Immature natural killer cell (primary cell): ENCODE measurements around the gene PDE3A. TPM values are rescaled to one million over a fixed set of nuclear protein-coding genes. Genes with fewer than 3 reads are reported as not detected.

Experiments
- DNase-seq, 3 donors: peaks; one replicate each; pipeline ENCODE4 v3.0.0; 2022; ENCODE audit warnings: mixed read lengths in 1 of 3
- H3K27ac Mint-ChIP-seq, 6 donors: one replicate each; pipeline ENCODE4 v1.8.0; 2020; ENCODE audit warnings: mixed read lengths in 6 of 6, mild to moderate bottlenecking in 5 of 6, inconsistent platforms in 4 of 6, moderate library complexity in 3 of 6
- H3K27me3 Mint-ChIP-seq, 3 donors: one replicate each; pipeline ENCODE4 v1.8.0; 2020 to 2021; ENCODE audit warnings: low read depth in 3 of 3, mild to moderate bottlenecking in 3 of 3, mixed read lengths in 3 of 3, moderate library complexity in 3 of 3, inconsistent platforms in 1 of 3
- H3K36me3 Mint-ChIP-seq, 3 donors: one replicate each; pipeline ENCODE4 v1.8.0; 2020; ENCODE audit warnings: mixed read lengths in 3 of 3, inconsistent platforms in 2 of 3, mild to moderate bottlenecking in 2 of 3
- H3K4me1 Mint-ChIP-seq, 2 donors: one replicate each; pipeline ENCODE4 v1.8.0; 2020; ENCODE audit warnings: inconsistent platforms in 2 of 2, mild to moderate bottlenecking in 2 of 2, mixed read lengths in 2 of 2, moderate library complexity in 1 of 2
- H3K4me3 Mint-ChIP-seq, 5 donors: one replicate each; pipeline ENCODE4 v1.8.0; 2020; ENCODE audit warnings: mild to moderate bottlenecking in 5 of 5, mixed read lengths in 5 of 5, inconsistent platforms in 3 of 5, moderate library complexity in 3 of 5
- H3K9me3 Mint-ChIP-seq, 6 donors: one replicate each; pipeline ENCODE4 v1.8.0; 2020; ENCODE audit warnings: mild to moderate bottlenecking in 6 of 6, mixed read lengths in 6 of 6, inconsistent platforms in 4 of 6, moderate library complexity in 3 of 6
- polyA plus RNA-seq, 3 donors: library from polyadenylated mRNA; unstranded; fragments of 300-500 nt; fragmentation: Illumina TruSeq; gene quantifications; one replicate each; pipeline ENCODE4 v1.2.3, GENCODE V29; 2021

Gene PDE3A
- polyA plus RNA-seq, 3 donors from 2014 or later, result 0.08 TPM; not detected in 2

DNA sequence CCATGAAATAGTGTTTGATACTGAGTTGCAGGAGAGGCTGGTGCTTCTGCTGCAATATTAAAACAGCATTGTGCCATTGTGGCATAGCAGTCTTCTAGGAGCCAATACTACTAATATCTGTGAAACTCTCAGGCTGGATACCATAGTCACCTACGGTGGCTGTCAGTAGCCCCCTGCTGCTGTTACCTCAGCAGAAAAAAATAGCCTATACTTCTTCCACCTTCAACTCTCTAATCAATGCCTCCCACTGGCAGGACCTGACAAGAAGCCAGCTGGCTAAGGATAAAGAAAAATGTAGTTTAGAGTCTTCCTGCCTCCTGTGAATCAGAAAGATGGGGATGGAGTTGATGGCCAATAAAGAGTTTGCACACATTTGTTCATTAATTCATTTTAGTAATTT, 91.6 kb downstream of the PDE3A start:
- Mint-ChIP-seq H3K36me3 (no peaks in the 10 kb centered on the region), H3K9me3 (no peaks in the 10 kb centered on the region), H3K27ac (no peak overlapping the region), H3K4me3 (no peak overlapping the region), H3K4me1 (no peaks in the 10 kb centered on the region), H3K27me3 (peaks cover 0 to 2% (median 0%) of the 10 kb centered on the region in 3 donors)
- no peak for DNase-seq

DNA sequence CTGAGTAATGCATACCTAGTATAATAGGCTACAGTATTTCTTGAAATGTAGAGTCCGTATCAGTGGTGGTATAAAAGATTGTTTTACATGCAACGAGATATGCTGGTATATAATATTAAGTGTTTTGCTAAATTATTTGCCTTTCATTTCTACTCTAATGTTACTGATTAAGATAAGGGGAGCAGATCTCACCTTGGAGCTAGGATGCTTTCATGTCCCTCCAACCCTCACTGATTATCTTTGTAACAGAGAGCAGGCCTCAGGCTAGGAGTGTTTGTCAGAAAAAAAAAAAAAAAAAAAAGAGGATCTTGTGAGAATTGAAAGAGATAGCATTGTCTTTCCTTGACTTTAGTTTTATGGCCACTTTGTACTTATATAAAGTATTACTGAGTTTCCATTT, 92.6 kb downstream of the PDE3A start:
- Mint-ChIP-seq H3K27me3 (peaks cover 0 to 2% (median 0%) of the 10 kb centered on the region in 3 donors), H3K36me3 (no peaks in the 10 kb centered on the region), H3K4me1 (no peaks in the 10 kb centered on the region), H3K9me3 (no peaks in the 10 kb centered on the region), H3K4me3 (no peak overlapping the region), H3K27ac (no peak overlapping the region)
- DNase-seq, result no peak

DNA sequence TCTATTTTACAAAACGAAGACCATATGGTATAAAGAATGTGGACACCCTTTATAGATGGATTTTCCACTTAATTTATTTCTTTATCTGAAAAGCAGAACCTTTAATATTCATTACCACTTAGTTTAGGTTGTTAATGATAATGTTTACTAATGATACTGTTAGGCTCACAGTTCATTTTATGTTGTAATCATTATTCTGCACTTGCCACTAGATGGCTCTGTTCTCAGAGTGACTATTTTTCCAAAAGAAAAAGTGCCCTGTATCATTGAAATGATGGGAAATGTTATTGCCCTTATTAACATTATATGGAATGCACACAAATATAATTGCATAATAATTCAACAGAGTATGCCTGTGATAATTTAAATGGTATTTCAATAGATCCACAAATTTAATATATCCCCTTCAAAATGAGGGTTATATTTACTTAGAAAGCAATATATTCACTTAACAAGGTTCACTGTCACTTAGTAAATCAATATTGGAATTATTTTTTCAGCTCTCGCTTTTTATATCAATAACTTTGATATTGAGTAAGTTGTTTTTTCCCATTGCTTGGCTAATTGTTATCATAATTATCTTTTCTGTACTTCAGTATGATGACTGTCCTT, 95.7 kb downstream of the PDE3A start:
- H3K4me1 Mint-ChIP-seq, result no peaks in the 10 kb centered on the region
- no peak overlapping the region for H3K27ac Mint-ChIP-seq
- H3K27me3 Mint-ChIP-seq, result no peaks in the 10 kb centered on the region
- no peak overlapping the region for H3K4me3 Mint-ChIP-seq
- DNase-seq, result no peak
- H3K36me3 Mint-ChIP-seq, result no peaks in the 10 kb centered on the region
- H3K9me3 Mint-ChIP-seq, result no peaks in the 10 kb centered on the region

DNA sequence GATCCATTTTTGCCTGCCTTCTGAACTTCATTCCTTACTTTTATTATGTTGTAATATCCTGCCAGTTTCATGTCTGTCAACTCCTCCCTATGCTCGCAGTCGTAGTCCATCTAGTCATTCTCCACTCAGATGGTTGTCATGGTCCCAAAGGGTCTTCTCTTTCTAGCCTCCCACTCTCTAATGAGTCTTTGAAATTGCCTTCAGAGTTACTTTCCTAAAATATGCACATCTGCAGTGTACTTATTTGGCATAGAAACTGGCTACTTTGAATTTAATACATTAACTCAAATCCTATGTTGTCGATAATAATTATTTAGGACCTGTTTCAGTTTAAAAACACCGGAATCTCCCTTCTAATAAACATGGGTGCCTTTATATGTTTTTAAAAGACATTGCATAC, 101.0 kb downstream of the PDE3A start:
- no peaks in the 10 kb centered on the region for H3K36me3 Mint-ChIP-seq
- DNase-seq, result no peak
- peaks cover 0 to 4% (median 0%) of the 10 kb centered on the region in 3 donors for H3K27me3 Mint-ChIP-seq
- H3K9me3 Mint-ChIP-seq, result no peaks in the 10 kb centered on the region
- no peaks in the 10 kb centered on the region for H3K4me1 Mint-ChIP-seq
- no peak overlapping the region for H3K4me3 Mint-ChIP-seq
- H3K27ac Mint-ChIP-seq, result no peak overlapping the region

DNA sequence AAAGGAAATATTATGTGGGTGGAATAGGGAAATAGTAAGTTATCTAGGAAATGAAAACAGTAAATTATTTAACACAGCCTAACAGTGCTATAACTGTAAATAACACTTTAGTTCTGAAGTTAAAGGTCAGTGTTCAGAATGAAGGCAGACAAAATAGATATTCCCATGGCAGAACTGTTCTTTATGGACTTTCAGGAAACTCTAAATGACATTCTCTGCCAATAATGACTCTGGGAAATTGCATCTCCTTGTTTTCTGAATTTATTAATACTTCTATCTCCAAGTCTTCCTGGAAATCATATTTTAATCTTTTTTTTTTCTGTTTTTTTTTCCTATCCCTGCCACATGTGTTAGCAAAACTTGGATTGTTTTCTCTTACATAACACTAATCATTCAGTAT, 101.4 kb downstream of the PDE3A start:
- Mint-ChIP-seq H3K36me3 (no peaks in the 10 kb centered on the region), H3K4me3 (no peak overlapping the region)

DNA sequence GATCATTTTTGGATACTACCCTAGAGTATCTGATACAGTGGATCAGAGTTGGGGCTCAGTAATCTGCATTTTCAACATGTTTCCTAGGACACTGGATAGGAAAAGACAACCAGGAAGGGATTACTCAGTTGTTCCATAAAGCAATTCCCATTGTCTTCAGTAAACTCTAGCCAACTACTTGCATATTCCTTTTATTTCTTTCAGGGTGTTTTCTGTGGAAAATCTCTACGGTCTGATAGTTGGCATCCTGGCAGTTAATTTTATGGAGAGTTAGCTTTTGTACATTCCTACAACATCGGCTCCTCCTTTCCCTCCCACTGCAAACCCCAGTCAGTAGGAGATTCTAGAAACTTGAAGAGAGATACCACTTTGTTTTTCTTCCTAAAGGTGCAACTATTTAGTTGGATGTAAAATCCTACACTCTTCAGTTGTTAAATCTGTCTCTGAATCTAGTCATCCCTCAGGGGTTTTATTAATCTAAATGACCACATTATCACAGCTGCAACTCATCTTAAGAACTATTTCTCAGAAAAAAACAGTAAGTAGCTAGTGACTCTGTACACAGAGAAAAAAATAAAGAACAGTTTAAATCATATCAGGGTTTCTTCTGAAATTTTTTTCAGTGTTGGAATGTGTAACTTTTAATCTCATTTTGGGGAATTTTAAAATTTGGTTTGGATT, 103.9 kb downstream of the PDE3A start:
- Mint-ChIP-seq H3K36me3 (no peaks in the 10 kb centered on the region), H3K4me1 (no peaks in the 10 kb centered on the region), H3K27ac (no peak overlapping the region), H3K9me3 (no peaks in the 10 kb centered on the region), H3K27me3 (peaks cover 0 to 4% (median 0%) of the 10 kb centered on the region in 3 donors), H3K4me3 (no peak overlapping the region)
- no peak for DNase-seq

More for the DNA sequence above, 101.4 kb downstream of the PDE3A start:
- DNase-seq, result no peak
- H3K4me1 Mint-ChIP-seq, result no peaks in the 10 kb centered on the region
- H3K27ac Mint-ChIP-seq, result no peak overlapping the region
- H3K9me3 Mint-ChIP-seq, result no peaks in the 10 kb centered on the region
- H3K27me3 Mint-ChIP-seq, result peaks cover 0 to 4% (median 0%) of the 10 kb centered on the region in 3 donors

DNA sequence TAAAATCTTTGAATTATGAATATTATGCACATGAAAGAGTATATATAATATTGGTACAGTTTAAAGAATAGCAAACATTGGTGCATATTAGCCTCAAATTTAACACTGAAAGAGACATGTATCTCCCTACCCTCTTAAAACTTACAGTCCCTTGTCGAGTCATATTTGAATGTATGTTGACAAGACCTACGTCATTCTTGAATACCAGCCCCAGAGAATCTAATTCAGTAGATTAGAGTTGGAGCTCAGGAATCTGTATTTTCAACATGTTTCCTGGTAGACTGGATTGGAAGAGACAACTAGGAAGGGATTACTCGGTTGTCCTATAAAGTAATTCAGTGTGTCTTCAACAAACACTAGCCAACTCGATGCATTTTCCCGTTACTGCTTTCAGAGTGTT, 104.8 kb downstream of the PDE3A start:
- Mint-ChIP-seq H3K4me3 (no peak overlapping the region), H3K9me3 (no peaks in the 10 kb centered on the region), H3K27ac (no peak overlapping the region), H3K27me3 (peaks cover 0 to 4% (median 1%) of the 10 kb centered on the region in 3 donors), H3K36me3 (no peaks in the 10 kb centered on the region), H3K4me1 (no peaks in the 10 kb centered on the region)
- DNase-seq, result no peak

DNA sequence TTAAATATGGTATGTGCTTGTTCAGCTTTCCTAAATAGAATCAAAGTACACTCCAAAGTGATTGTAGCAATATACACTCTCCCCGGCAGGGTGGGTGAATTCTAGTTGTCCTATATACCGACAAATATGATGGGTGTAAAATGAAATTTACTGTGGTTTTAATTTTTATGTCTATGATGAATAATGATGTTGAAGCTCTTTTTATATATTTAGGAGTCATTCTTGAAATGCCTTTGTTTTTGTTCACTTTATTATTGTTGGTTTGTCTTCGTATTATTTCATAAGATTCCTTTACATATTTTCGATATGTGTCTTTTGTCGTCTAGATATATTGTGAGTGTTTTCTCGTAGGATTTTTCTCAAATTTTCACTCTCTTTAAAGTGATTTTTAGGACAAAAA, 105.7 kb downstream of the PDE3A start:
- H3K4me1 Mint-ChIP-seq, result no peaks in the 10 kb centered on the region
- H3K9me3 Mint-ChIP-seq, result no peaks in the 10 kb centered on the region

DNA sequence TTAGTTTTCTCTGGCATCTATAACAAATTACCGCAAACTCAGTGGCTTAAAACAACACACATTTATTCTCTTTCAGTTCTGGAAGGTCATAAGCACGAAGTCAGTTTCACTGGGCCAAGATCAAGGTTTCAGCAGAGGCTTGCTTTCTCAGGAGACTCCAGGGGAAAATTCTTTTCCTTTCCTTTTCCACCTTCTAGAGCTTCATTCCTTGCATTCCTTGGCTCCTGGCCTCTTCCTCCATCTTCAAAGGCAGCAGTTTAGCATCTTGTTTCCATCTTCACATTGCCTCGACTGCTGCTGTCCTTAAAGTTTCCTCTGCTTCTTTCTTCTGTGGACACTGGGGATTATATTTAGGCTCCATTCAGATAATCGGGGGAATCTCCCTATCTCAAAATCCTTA, 106.1 kb downstream of the PDE3A start:
- no peak for DNase-seq
- H3K4me3 Mint-ChIP-seq, result no peak overlapping the region
- no peaks in the 10 kb centered on the region for H3K4me1 Mint-ChIP-seq
- H3K27me3 Mint-ChIP-seq, result peaks cover 0 to 4% (median 1%) of the 10 kb centered on the region in 3 donors
- H3K9me3 Mint-ChIP-seq, result no peaks in the 10 kb centered on the region
- no peaks in the 10 kb centered on the region for H3K36me3 Mint-ChIP-seq
- H3K27ac Mint-ChIP-seq, result no peak overlapping the region

More for the DNA sequence above, 105.7 kb downstream of the PDE3A start:
- H3K27ac Mint-ChIP-seq, result no peak overlapping the region
- DNase-seq, result no peak
- H3K4me3 Mint-ChIP-seq, result no peak overlapping the region
- no peaks in the 10 kb centered on the region for H3K36me3 Mint-ChIP-seq
- H3K27me3 Mint-ChIP-seq, result peaks cover 0 to 4% (median 1%) of the 10 kb centered on the region in 3 donors

DNA sequence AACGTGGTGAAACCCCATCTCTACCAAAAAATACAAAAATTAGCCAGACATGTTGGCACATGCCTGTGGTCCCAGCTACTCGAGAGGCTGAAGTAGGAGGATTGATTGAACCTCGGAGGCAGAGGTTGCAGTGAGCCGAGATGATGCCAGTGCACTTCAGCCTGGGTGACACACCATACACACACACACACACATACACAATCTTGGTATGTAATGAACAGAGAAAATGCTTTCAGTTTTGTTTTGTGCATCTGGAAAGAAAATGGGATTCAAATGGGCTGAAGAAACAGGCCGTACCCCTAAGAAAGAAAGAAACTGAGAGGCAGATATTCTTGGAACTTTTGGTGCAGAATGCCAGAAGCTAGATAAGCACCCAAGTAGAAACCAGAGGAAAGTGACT, 107.2 kb downstream of the PDE3A start:
- no peak overlapping the region for H3K4me3 Mint-ChIP-seq
- peaks cover 0 to 4% (median 1%) of the 10 kb centered on the region in 3 donors for H3K27me3 Mint-ChIP-seq
- H3K4me1 Mint-ChIP-seq, result no peaks in the 10 kb centered on the region
- DNase-seq, result no peak
- H3K9me3 Mint-ChIP-seq, result no peaks in the 10 kb centered on the region
- no peak overlapping the region for H3K27ac Mint-ChIP-seq
- no peaks in the 10 kb centered on the region for H3K36me3 Mint-ChIP-seq

DNA sequence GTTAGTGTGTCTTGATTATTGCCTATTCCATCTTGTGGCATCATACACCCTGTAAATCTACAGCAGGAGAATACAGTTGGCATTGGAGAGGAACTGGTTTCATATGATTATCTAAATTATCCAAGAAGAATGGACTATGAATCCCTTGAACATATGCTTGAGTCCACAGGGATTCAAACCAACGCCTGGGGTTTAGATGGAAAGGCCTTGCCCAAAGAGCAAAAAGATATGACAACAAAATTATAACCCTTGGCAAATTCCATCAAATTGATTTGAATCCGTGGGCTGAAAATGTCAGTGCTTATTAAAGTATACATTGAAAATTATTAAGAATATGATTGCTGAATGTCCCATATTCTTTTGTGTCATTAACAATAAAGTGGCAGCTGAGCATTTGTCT, 108.2 kb downstream of the PDE3A start:
- Mint-ChIP-seq H3K27me3 (peaks cover 0 to 1% (median 0%) of the 10 kb centered on the region in 3 donors), H3K27ac (no peak overlapping the region), H3K4me3 (no peak overlapping the region), H3K4me1 (no peaks in the 10 kb centered on the region), H3K9me3 (no peaks in the 10 kb centered on the region), H3K36me3 (no peaks in the 10 kb centered on the region)
- no peak for DNase-seq

DNA sequence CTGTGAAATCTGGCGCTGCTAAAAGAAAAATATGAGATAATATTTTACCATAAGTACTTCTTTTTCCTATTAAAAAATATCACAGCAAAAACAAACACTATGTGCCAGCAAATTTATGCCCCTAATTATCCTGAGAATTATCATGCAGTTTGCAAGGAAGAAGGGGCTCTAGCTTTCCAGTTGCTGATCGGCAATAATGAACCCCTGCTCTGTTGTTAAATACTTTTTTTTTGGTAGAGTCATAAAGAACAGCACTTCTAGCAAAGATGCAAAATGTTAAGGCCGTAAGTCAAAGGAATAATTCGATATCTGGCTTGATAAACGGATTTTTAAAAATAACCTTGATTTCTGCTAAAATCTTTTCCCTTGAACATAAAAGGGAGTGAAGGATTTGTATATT, 108.9 kb downstream of the PDE3A start:
- no peak overlapping the region for H3K27ac Mint-ChIP-seq
- no peaks in the 10 kb centered on the region for H3K36me3 Mint-ChIP-seq
- H3K4me3 Mint-ChIP-seq, result no peak overlapping the region
- peaks cover 0 to 3% (median 0%) of the 10 kb centered on the region in 3 donors for H3K27me3 Mint-ChIP-seq
- DNase-seq, result no peak
- H3K4me1 Mint-ChIP-seq, result no peaks in the 10 kb centered on the region
- no peaks in the 10 kb centered on the region for H3K9me3 Mint-ChIP-seq

DNA sequence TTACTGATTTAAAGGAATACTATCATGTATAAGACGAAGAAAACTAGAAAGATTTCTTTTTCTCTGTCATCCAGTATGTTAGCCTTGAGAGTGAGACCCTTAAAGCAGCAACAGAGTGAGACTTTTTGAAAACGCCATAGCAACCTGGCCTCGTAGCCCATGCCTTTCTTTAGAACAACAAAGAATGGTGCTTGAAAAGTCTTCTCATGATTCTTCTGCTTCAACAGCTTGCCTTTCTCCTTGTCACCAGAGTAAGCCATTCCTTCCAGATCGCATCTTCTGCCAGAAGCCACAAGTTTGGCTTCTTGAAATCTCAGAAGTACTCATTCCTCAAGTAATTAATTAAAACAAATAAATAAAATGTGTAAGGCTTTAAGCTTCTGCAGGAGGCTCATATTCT, 109.3 kb downstream of the PDE3A start:
- Mint-ChIP-seq H3K27ac (no peak overlapping the region), H3K9me3 (no peaks in the 10 kb centered on the region), H3K4me3 (no peak overlapping the region), H3K27me3 (peaks cover 0 to 3% (median 0%) of the 10 kb centered on the region in 3 donors), H3K36me3 (no peaks in the 10 kb centered on the region), H3K4me1 (no peaks in the 10 kb centered on the region)
- no peak for DNase-seq

DNA sequence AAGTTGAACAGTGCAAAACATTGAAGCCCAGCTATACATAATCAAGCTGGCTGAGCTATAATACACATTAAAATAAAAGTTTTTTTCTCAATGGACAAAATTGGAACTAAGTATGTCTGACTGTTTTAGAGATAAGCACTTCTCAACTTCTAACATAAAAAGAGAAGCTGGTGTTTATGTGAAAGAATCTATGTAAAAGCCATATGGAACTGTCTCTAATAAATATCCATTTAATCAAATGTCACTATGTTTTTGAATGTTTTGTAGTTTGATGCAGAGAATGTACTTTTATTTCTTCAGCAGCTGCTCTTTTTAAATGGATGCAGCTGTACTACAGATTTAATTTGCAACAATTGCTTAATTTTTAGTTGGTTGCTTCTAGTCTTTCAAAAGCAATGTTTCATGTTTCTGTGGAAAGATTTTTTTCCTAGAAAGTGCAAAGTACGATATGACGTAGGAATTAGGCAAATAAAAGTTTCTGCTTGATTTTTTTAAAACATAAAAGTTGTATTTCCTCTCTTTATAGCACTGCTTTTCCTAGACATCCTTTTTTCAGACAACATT, 114.2 kb downstream of the PDE3A start:
- Mint-ChIP-seq H3K4me3 (no peak overlapping the region), H3K36me3 (no peaks in the 10 kb centered on the region), H3K27ac (no peak overlapping the region), H3K4me1 (no peaks in the 10 kb centered on the region), H3K9me3 (no peaks in the 10 kb centered on the region), H3K27me3 (peaks cover 0 to 3% (median 0%) of the 10 kb centered on the region in 3 donors)
- DNase-seq, result no peak
